ENCODE measurements around the gene MAN2C1. TPM values are rescaled to one million over a fixed set of nuclear protein-coding genes. Genes with fewer than 3 reads are reported as not detected.

MAN2C1 gene
- total RNA-seq, 1 experiment from 2014 or later, result 148 TPM

GRCh38 chr15:75361989-75362641, 6.3 kb downstream of the MAN2C1 start:
- DNase-seq (ENCODE audit: low spot score), result no peak
- no peak overlapping the region for H3K4me3 Mint-ChIP-seq
- TF ChIP-seq HMGXB4 (CRISPR knock-in tag; IDR thresholded peaks at IDR 0.05), result no peak
- no peak for TF ChIP-seq RELA (CRISPR knock-in tag; IDR thresholded peaks at IDR 0.05; ENCODE audit: borderline replicate concordance)
- H3K4me1 Mint-ChIP-seq, result no peaks in the 10 kb centered on the region
- ChIA-PET POLR2A (no interaction called here), CTCF (interaction anchor here (1.2 kb wide), 1 partner anchor 8 kb away, joined by 3 read pairs; no protein-coding TSS in a partner anchor)
- H3K9me3 Mint-ChIP-seq, result no peaks in the 10 kb centered on the region
- H3K27me3 Mint-ChIP-seq (ENCODE audit: low read depth), result no peaks in the 10 kb centered on the region
- H3K27ac Mint-ChIP-seq, result no peak overlapping the region
- ATAC-seq, result no peak
- peaks cover 33% of the 10 kb centered on the region for H3K36me3 Mint-ChIP-seq

GRCh38 chr15:75361361-75361988, 6.9 kb downstream of the MAN2C1 start:
- Mint-ChIP-seq H3K36me3 (peaks cover 28% of the 10 kb centered on the region), H3K9me3 (no peaks in the 10 kb centered on the region), H3K4me1 (no peaks in the 10 kb centered on the region), H3K27me3 (ENCODE audit: low read depth) (no peaks in the 10 kb centered on the region), H3K4me3 (no peak overlapping the region), H3K27ac (no peak overlapping the region)
- ATAC-seq (no peak), DNase-seq (ENCODE audit: low spot score) (no peak)
- CTCF ChIA-PET, result no interaction called here
- POLR2A ChIA-PET, result no interaction called here
- TF ChIP-seq CTCF (IDR thresholded peaks at IDR 0.05) (no peak), PRDM15 (CRISPR knock-in tag; IDR thresholded peaks at IDR 0.05) (no peak), SMAD3 (CRISPR knock-in tag; IDR thresholded peaks at IDR 0.05; ENCODE audit: borderline replicate concordance) (no peak), ZBTB21 (CRISPR knock-in tag; IDR thresholded peaks at IDR 0.05; ENCODE audit: borderline replicate concordance) (no peak), ZNF121 (CRISPR knock-in tag; IDR thresholded peaks at IDR 0.05) (no peak), ZNF671 (CRISPR knock-in tag; IDR thresholded peaks at IDR 0.05) (no peak), STAT6 (CRISPR knock-in tag; conservative IDR thresholded peaks at IDR 0.05; ENCODE audit: low read depth) (no peak), ZNF317 (CRISPR knock-in tag; IDR thresholded peaks at IDR 0.05; ENCODE audit: borderline replicate concordance, low read depth) (no peak), JAZF1 (CRISPR knock-in tag; IDR thresholded peaks at IDR 0.05) (no peak), E2F4 (CRISPR knock-in tag; IDR thresholded peaks at IDR 0.05; ENCODE audit: borderline replicate concordance, low read depth) (no peak), NR1H2 (CRISPR knock-in tag; IDR thresholded peaks at IDR 0.05) (no peak), ETV6 (CRISPR knock-in tag; IDR thresholded peaks at IDR 0.05) (no peak), ZNF425 (CRISPR knock-in tag; conservative IDR thresholded peaks at IDR 0.05) (no peak), CREB1 (CRISPR knock-in tag; IDR thresholded peaks at IDR 0.05) (no peak), ZNF423 (CRISPR knock-in tag; IDR thresholded peaks at IDR 0.05) (no peak), E2F5 (CRISPR knock-in tag; IDR thresholded peaks at IDR 0.05) (no peak), FOXJ3 (CRISPR knock-in tag; IDR thresholded peaks at IDR 0.05; ENCODE audit: borderline replicate concordance) (no peak)
